GM12872 (cell line): ENCODE measurements around the gene SYNDIG1.

Experiments used
- TF ChIP-seq, protein P1 (sequence below): IDR thresholded peaks from 3 replicates; pipeline ENCODE4 v1.5.1; 2011; ENCODE audit warnings: low read depth, mild to moderate bottlenecking, low read length, moderate library complexity; ENCODE audit not compliant: insufficient read depth

Gene SYNDIG1

DNA sequence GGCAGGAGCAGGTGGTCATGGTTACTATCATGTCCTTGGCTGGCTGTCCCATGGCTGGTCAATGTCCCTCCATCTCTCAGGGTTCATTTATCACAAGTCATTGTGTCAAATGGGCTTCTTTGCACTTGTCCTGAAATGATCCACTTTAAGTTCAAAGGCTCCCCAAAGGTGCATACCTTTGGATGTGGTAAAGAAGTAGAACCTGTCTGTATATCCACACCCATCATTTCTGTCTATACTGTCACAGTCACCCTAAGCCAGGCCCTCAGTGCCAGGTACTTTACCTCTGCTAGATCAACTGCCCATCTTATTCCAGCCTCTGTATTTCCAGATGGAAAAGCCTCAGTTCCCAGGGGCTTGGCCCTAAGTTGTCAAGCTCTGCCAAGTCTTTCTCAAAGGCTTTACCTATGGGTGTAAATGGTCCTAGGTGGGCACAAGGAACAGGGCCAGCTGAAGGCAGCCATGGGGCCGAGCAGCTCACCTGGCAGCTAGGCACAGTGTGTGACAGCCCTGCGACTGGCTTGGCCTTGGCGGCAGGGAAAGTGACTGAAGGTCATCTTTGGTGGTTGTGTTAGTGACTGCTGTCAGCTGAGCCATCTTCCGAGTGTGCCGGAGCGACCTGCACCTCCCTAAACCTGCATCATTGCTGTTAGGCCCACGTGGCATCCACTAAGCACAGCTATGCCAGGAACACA is 198.4 kb downstream of the SYNDIG1 start:
- TF ChIP-seq, protein P1, sequence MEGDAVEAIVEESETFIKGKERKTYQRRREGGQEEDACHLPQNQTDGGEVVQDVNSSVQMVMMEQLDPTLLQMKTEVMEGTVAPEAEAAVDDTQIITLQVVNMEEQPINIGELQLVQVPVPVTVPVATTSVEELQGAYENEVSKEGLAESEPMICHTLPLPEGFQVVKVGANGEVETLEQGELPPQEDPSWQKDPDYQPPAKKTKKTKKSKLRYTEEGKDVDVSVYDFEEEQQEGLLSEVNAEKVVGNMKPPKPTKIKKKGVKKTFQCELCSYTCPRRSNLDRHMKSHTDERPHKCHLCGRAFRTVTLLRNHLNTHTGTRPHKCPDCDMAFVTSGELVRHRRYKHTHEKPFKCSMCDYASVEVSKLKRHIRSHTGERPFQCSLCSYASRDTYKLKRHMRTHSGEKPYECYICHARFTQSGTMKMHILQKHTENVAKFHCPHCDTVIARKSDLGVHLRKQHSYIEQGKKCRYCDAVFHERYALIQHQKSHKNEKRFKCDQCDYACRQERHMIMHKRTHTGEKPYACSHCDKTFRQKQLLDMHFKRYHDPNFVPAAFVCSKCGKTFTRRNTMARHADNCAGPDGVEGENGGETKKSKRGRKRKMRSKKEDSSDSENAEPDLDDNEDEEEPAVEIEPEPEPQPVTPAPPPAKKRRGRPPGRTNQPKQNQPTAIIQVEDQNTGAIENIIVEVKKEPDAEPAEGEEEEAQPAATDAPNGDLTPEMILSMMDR: no peak

DNA sequence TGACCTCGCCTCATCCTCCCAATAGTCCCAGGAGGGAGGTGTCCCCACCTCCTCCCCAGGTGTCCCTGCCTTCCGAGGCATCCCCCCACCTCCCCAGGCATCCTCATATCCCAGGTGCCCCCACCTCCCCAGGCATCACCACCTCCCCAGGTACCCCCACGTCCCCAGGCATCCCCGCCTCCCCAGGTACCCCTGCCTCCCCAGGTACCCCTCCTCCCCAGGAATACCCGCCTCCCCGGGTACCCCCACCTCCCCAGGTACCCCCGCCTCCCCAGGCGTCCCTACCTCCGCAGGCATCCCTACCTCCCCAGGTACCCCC is 198.9 kb downstream of the SYNDIG1 start:
- TF ChIP-seq, protein P1: no peak

DNA sequence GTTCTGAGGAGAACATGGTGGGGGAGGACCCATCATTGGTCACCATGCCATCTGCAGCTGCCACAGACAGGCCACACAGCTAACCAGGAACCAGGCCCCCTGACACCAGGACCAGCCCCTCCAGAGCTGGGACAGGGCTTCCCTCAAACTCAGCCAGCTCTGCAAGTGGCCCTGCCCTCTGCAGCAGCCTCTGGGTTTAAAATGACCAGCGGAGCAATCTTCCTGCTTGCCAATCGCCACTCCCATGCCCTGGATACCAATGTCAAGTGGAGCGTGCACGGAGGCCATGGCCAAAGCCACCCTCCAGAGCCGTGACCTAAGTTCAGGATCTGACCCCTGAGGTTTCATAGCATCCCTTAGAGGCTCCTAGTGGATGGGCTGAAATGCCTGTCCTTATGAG is 199.4 kb downstream of the SYNDIG1 start:
- TF ChIP-seq, protein P1: no peak

DNA sequence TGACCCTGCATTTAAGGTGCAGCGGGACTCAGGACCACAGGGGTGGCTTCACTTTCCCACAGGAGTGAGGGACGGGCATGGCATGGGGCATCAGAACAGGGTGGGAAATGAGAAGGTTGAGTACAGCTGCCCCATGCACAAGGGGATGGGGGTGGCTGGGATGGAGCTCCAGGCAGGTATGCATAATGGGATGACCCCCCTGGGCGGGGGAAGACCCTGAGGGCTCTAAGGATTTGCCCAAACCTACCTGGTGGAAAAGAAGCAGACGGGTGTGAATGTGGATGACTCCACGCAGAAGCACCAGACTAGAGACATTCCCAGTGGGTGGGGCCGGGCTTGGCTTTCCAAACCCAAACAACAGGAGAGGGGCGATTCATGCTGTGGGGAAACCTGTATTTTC is 200.3 kb downstream of the SYNDIG1 start:
- TF ChIP-seq, protein P1: no peak

DNA sequence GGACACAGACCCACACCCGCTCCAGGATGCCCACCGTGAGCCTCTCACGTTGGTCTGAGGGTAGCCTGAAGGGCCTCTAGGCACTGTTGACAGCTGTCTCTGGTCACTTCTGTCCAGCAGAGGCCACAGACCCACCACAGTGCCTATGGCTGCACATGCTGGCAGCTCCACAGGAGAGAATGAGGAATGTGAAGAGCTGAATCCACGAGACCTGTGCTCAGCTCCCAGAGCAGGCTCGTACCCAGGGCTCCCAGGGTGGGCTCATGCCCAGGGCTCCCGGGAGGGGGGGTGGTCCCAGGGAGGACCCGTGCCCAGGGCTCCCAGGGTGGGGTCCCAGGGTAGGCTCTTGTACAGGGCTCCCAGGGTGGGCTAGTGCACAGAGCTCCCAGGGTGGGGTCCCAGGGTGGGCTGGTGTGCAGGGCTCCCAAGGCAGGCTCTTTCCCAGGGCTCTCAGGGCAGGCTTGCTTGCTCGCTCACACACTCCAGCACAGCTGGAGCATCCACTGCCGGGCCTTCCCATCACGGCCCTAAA is 201.0 kb downstream of the SYNDIG1 start:
- TF ChIP-seq, protein P1: no peak

DNA sequence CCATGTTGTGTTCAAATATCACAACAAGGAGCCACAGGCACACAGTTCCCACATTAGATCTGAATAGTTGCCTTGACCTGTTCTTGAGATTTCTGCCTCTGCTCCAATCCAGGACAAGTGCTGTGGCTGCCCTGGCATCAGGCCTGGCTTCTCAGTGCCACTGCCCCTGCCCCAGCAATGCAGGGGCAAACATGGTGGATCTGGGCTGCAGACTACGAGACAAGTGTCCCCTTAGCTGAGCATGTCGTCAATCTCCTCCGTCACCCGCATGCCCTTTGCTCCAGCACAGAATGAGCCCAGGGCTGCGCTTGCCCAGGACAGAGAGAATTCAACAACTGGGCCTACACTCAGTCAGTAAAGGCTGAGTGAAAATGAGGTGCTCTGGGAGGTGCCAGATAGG is 201.6 kb downstream of the SYNDIG1 start:
- TF ChIP-seq, protein P1: no peak

DNA sequence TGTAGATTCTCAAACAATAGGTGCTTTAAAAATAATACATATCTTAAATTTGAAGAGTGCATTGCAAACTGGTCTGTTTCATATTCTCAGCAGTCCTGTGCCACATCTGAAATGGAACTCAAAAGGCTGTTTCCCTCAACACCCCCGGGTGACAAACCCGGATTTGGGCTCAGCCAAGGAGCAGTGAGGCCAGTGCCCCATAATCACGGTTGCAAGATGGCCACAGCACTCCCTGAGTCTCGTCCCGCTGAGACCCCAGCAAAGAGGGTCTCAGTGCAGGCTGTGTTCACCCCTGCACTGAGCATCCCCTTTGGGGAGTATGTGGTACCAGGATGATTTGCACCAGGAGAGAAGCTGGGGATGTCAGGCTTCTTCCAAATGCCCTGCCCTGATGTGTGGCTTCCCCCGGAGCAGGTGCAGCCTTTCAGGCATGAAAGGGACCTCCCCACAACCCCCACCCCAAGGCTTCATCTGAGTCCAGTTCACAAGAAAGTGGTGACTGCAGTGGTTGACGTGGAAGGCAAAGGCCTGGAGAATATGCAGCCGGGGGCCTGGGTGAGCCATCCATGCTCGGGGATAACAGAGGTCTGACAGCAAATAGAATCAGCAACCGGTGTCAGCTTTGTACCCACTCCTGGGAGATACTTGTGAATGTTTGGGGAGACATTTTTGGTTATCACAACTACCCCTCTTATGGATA is 202.9 kb downstream of the SYNDIG1 start:
- TF ChIP-seq, protein P1: no peak
